Common myeloid progenitor, CD34-positive (primary cell): ENCODE data around the gene IMPG1. TPM values are rescaled to one million over a fixed set of nuclear protein-coding genes. Genes with fewer than 3 reads are reported as not detected.

Experiments
- CTCF ChIA-PET: fragments of 350-600 bp; sonication (Branson Sonifier 250); formaldehyde crosslinking; loops from one replicate; lab custom pipeline; 2021; ENCODE audit warnings: antibody characterized with exemption; lab: Charles Lee
- POLR2A ChIA-PET: fragments of 350-600 bp; sonication (Branson Sonifier 250); formaldehyde crosslinking; loops from one replicate; lab custom pipeline; 2021; ENCODE audit warnings: antibody characterized with exemption; lab: Charles Lee
- DNase-seq, 3 donors: peaks; one replicate each; pipeline versions ENCODE4 v3.0.0 to v3.0.0-alpha.2; 2013
- H3K27ac ChIP-seq, 2 experiments: 1 replicate in 1 of 2; 2 replicates in 1 of 2; pipeline ENCODE4 v1.7.0; 2013; ENCODE audit warnings: inconsistent platforms in 2 of 2, low read length in 2 of 2, mild to moderate bottlenecking in 2 of 2, low read depth in 1 of 2, moderate library complexity in 1 of 2; ENCODE audit not compliant: severe bottlenecking in 2 of 2, insufficient read depth in 1 of 2, poor library complexity in 1 of 2
- H3K27me3 ChIP-seq, 5 experiments: replicated peaks in 2 of 5; 1 replicate in 3 of 5; 2 replicates in 2 of 5; pipeline versions ENCODE4 v1.6.1 to v1.7.0; 2013; ENCODE audit warnings: low read length in 4 of 5, mild to moderate bottlenecking in 2 of 5, moderate library complexity in 2 of 5, inconsistent platforms in 1 of 5; ENCODE audit not compliant: insufficient read depth in 5 of 5, control insufficient read depth in 4 of 5
- H3K36me3 ChIP-seq, 4 experiments: 1 replicate in 2 of 4; 2 replicates in 2 of 4; pipeline versions ENCODE4 v1.6.1 to v1.7.0; 2013; ENCODE audit warnings: low read length in 3 of 4, control low read depth in 1 of 4, mild to moderate bottlenecking in 1 of 4; ENCODE audit not compliant: control insufficient read depth in 4 of 4, insufficient read depth in 4 of 4
- H3K4me1 ChIP-seq, 4 experiments: 1 replicate in 3 of 4; 2 replicates in 1 of 4; pipeline versions ENCODE4 v1.6.1 to v1.7.1; 2013; ENCODE audit warnings: low read length in 3 of 4, mild to moderate bottlenecking in 3 of 4, control low read depth in 1 of 4, inconsistent platforms in 1 of 4, moderate library complexity in 1 of 4; ENCODE audit not compliant: control insufficient read depth in 4 of 4, insufficient read depth in 4 of 4; ENCODE audit errors: control extremely low read depth in 1 of 4
- H3K4me3 ChIP-seq, 7 experiments: 1 replicate in 4 of 7; 2 replicates in 3 of 7; pipeline versions ENCODE4 v1.5.1 to v1.7.0; 2013; ENCODE audit warnings: mild to moderate bottlenecking in 7 of 7, low read length in 6 of 7, moderate library complexity in 6 of 7, inconsistent platforms in 2 of 7, low read depth in 2 of 7, control low read depth in 1 of 7; ENCODE audit not compliant: insufficient read depth in 4 of 7, control insufficient read depth in 1 of 7; ENCODE audit errors: extremely low read depth in 1 of 7
- H3K9me3 ChIP-seq, 5 experiments: 1 replicate in 4 of 5; 2 replicates in 1 of 5; pipeline versions ENCODE4 v1.6.1 to v1.7.1; 2013; ENCODE audit warnings: low read length in 4 of 5, mild to moderate bottlenecking in 2 of 5, inconsistent platforms in 1 of 5, low read depth in 1 of 5, moderate library complexity in 1 of 5; ENCODE audit not compliant: control insufficient read depth in 4 of 5, insufficient read depth in 2 of 5; ENCODE audit errors: control extremely low read depth in 1 of 5
- WGBS: methylation state at CpG from one replicate; pipeline ENCODE4 v1.1.5; 2013; ENCODE audit not compliant: insufficient coverage; 5-methylcytosine and 5-hydroxymethylcytosine counted together
- polyA plus RNA-seq: library from polyadenylated mRNA; unstranded; fragments of 120-200 nt; gene quantifications from one replicate; pipeline ENCODE4 v1.2.1, GENCODE V29; 2013

Gene IMPG1
- not detected for polyA plus RNA-seq

GRCh38 chr6:76072562-76072961 is at the start of gene IMPG1:
Gene IMPG1, minus strand, starts transcription at chr6:76072662. Its CDS starts 174 bp downstream, at chr6:76072488.
- Histone ChIP-seq H3K27ac (no peak within 1 kb of the TSS), H3K4me1 (no peaks in the 10 kb centered on the region), H3K9me3 (no peaks in the 10 kb centered on the region), H3K27me3 (no peaks in the 10 kb centered on the region), H3K4me3 (no peak within 1 kb of the TSS), H3K36me3 (no peaks in the 10 kb centered on the region)
- DNase-seq: no peak
- ChIA-PET CTCF (no interaction called here), POLR2A (no interaction called here)

GRCh38 chr6:76120302-76120701 is 47.8 kb upstream of the IMPG1 start:
- DNase-seq: no peak
- no peak overlapping the region for H3K4me3 ChIP-seq
- no peak overlapping the region for H3K27ac ChIP-seq
- ChIA-PET CTCF (no interaction called here), POLR2A (no interaction called here)
- H3K27me3 ChIP-seq: no peaks in the 10 kb centered on the region
- H3K4me1 ChIP-seq: no peaks in the 10 kb centered on the region
- peaks cover 0 to 4% (median 0%) of the 10 kb centered on the region in 5 experiments for H3K9me3 ChIP-seq
- no peaks in the 10 kb centered on the region for H3K36me3 ChIP-seq

GRCh38 chr6:76073281-76073680 is 819 bp upstream of the IMPG1 start:
- POLR2A ChIA-PET: no interaction called here
- Histone ChIP-seq H3K27ac (no peak overlapping the region), H3K36me3 (no peaks in the 10 kb centered on the region), H3K27me3 (no peaks in the 10 kb centered on the region), H3K4me1 (no peaks in the 10 kb centered on the region), H3K4me3 (no peak overlapping the region), H3K9me3 (no peaks in the 10 kb centered on the region)
- no peak for DNase-seq
- CTCF ChIA-PET: no interaction called here

GRCh38 chr6:76057469-76057868 is 15.0 kb downstream of the IMPG1 start:
- WGBS: no CpG with 5 or more reads among the region's 1 CpG
- no peak for DNase-seq
- POLR2A ChIA-PET: no interaction called here

GRCh38 chr6:76052314-76052713 is 20.1 kb downstream of the IMPG1 start:
- Histone ChIP-seq H3K36me3 (no peaks in the 10 kb centered on the region), H3K9me3 (no peaks in the 10 kb centered on the region), H3K27me3 (no peaks in the 10 kb centered on the region), H3K4me1 (no peaks in the 10 kb centered on the region), H3K4me3 (no peak overlapping the region), H3K27ac (no peak overlapping the region)
- CTCF ChIA-PET: no interaction called here
- POLR2A ChIA-PET: no interaction called here
- DNase-seq: no peak
- WGBS: 70% methylated on average over 2 of the region's 3 CpGs

More at GRCh38 chr6:76057469-76057868, 15.0 kb downstream of the IMPG1 start:
- Histone ChIP-seq H3K27me3 (no peaks in the 10 kb centered on the region), H3K4me3 (no peak overlapping the region), H3K9me3 (no peaks in the 10 kb centered on the region), H3K36me3 (no peaks in the 10 kb centered on the region), H3K27ac (no peak overlapping the region), H3K4me1 (no peaks in the 10 kb centered on the region)
- CTCF ChIA-PET: no interaction called here

GRCh38 chr6:76043690-76044089 is 28.8 kb downstream of the IMPG1 start:
- peaks cover 0 to 2% (median 0%) of the 10 kb centered on the region in 5 experiments for H3K9me3 ChIP-seq
- DNase-seq: no peak
- no peaks in the 10 kb centered on the region for H3K4me1 ChIP-seq
- H3K27ac ChIP-seq: no peak overlapping the region
- WGBS: 96% methylated on average over 2 of the region's 2 CpGs
- no peaks in the 10 kb centered on the region for H3K27me3 ChIP-seq
- POLR2A ChIA-PET: no interaction called here
- H3K4me3 ChIP-seq: no peak overlapping the region
- no peaks in the 10 kb centered on the region for H3K36me3 ChIP-seq
- CTCF ChIA-PET: no interaction called here

- Histone ChIP-seq H3K27me3 (no peaks in the 10 kb centered on the region), H3K36me3 (no peaks in the 10 kb centered on the region), H3K4me3 (no peak overlapping the region), H3K27ac (no peak overlapping the region), H3K9me3 (peaks cover 0 to 2% (median under 1%) of the 10 kb centered on the region in 5 experiments), H3K4me1 (no peaks in the 10 kb centered on the region)
- ChIA-PET POLR2A (no interaction called here), CTCF (no interaction called here)
- WGBS: no CpG with 5 or more reads among the region's 1 CpG
- DNase-seq: no peak
These were observed 36.7 kb downstream of the IMPG1 start for GRCh38 chr6:76035713-76036112.
